Activated naive CD4-positive, alpha-beta T cell treated with anti-CD3 and anti-CD28 coated beads, Interleukin-2, amount 50 U/mL, for 72 hours (primary cell): ENCODE results near the gene GIMAP8. TPM values are rescaled to one million over a fixed set of nuclear protein-coding genes. Genes with fewer than 3 reads are reported as not detected.
"Not testable (repeated sequence)": the region's sequence is repeated elsewhere in the genome, so short reads cannot be mapped to it uniquely, and the experiment has no call there.

Experiments
- ATAC-seq, 2 donors: fragments of 150-1000 bp; cut with Tn5 transposase; 2 replicates each; pipeline ENCODE4 v1.10.0; 2021; ENCODE audit warnings: mild to moderate bottlenecking in 2 of 2, moderate library complexity in 2 of 2
- DNase-seq, 2 donors: peaks; one replicate each; pipeline ENCODE4 v3.0.0; 2021 to 2022; ENCODE audit warnings: low spot score in 2 of 2
- H3K27ac Mint-ChIP-seq, 2 donors: one replicate each; pipeline ENCODE4 v1.8.0; 2022; ENCODE audit warnings: mild to moderate bottlenecking in 2 of 2, mixed read lengths in 2 of 2
- H3K36me3 Mint-ChIP-seq, 2 donors: one replicate each; pipeline ENCODE4 v1.8.0; 2022; ENCODE audit warnings: mixed read lengths in 2 of 2
- H3K9me3 Mint-ChIP-seq, 2 donors: one replicate each; pipeline ENCODE4 v1.8.0; 2022; ENCODE audit warnings: mixed read lengths in 2 of 2
- total RNA-seq, 2 donors: library from RNA; stranded (reverse); gene quantifications; one replicate each; pipeline ENCODE4 v1.2.3, GENCODE V29; 2022

GIMAP8 gene
- total RNA-seq, 2 donors from 2014 or later, result 13.5 to 17.7 TPM

DNA sequence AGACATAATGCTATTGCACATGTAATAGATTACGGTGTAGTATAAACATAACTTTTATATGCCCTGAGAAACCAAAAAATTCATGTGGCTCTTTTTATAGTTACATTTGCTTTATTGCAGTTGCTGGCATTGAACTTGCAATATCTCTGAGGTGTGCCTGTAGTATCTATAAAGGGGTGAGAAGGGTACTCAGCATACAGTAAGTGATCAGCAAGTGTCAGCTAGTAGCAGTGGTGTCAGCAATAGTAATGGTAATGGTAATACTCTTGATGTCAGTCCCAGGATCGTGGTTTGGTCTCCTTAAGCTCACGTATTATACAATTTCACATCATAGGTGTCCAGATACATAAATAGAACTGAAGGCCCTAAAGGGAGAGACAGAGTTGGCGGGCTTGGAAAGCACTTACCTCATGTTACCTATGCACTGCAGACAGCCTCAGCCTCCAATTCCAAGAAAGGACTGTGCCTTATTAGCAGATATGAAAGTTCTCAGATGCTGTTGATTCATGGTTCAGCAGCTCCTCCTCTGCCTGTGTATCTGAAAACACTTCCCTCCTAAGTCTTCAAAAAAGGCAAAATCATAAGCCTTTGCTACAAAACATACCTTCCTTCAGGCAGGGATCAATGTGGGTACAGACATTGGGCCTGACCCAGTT, 57.6 kb downstream of the GIMAP8 start:
- DNase-seq (no peak), ATAC-seq (peak; percentile 19 to 59)
- Mint-ChIP-seq H3K27ac (peak overlapping the region; percentile 91 to 96), H3K9me3 (peaks cover 3 to 20% of the 10 kb centered on the region in 2 donors), H3K36me3 (peaks cover 0 to 30% of the 10 kb centered on the region in 2 donors)

DNA sequence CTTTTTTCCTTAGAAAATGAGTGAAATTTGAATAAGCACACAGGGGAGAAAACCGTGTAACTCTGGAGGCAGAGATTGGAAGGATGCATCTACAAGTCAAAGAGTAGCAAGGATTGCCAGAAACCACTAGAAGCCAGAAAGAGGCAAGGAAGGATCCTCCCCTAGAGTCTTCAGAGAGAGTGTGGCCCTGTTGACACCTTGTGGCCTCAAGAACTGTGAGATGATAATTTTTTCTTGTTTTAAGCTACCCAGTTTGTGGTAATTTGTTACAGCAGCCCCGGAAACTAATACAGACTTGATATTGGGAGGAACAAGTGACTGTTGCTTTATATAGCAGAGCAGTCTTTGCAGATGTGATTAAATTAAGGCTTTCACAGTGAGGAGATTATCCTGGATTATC, 60.6 kb downstream of the GIMAP8 start:
- ATAC-seq (peak in 1 of 2 donors; percentile 7), DNase-seq (no peak)
- H3K36me3 Mint-ChIP-seq, result peaks cover 10 to 39% of the 10 kb centered on the region in 2 donors
- H3K9me3 Mint-ChIP-seq, result peaks cover 3 to 20% of the 10 kb centered on the region in 2 donors
- peak overlapping the region; percentile 85 to 96 for H3K27ac Mint-ChIP-seq

DNA sequence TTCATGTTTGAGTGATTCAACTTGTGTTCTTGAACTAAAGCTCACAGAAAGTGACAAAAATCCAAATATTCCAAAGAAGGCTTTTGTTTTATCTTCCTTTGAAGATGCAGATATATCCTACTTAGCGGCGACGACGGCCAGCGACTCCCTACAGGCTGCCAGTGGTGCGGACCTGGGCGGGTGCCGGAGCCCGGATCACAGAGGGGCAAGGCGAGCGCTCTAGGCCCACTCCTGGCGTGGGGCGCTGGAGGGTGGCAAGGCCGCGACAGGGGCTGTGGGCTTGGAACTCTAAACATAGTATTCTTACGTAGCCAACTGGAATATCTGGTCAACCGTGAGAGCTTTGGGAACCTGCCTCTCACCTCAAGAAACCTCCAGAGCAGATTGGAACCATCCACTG, 63.3 kb downstream of the GIMAP8 start:
- no peak for DNase-seq
- Mint-ChIP-seq H3K27ac (peak overlapping the region; percentile 87 to 96), H3K9me3 (peaks cover 0 to 15% of the 10 kb centered on the region in 2 donors), H3K36me3 (peaks cover 19 to 53% of the 10 kb centered on the region in 2 donors)
- no peak for ATAC-seq

DNA sequence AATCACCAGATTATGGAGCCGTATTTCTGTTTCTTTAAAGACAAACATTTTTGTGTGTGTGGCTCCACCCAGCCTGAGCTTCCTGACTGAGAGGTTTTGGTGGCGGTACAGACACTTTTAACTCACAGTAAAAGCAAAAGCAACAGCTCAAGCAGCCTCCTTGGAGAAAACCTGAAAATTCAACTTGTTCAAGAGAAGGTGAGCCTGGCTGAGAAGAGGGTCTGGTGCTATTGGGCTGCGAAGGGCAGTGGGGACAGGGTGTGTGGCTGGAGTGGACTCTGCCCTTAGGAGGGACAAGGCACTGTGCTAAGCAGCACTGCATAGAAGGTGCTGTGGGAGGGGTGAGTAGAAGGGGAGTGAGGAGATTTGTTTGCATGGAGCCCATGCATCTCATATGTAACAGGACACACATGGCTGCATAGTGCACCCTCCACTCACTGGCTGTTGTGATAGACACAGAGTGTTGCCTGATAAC, 64.4 kb downstream of the GIMAP8 start, which contains the start of gene GIMAP7:
TSS of gene GIMAP7 (plus strand) at position 125 of the 475 bp plus-strand sequence. CDS start 5,103 bp downstream, outside the sequence.
- Mint-ChIP-seq H3K9me3 (peaks cover 0 to 11% of the 10 kb centered on the region in 2 donors), H3K27ac (peak within 1 kb of the TSS; percentile 87 to 96), H3K36me3 (peaks cover 23 to 52% of the 10 kb centered on the region in 2 donors)
- ATAC-seq (peak; percentile 77 to 83), DNase-seq (peak; percentile 52 to 63)

DNA sequence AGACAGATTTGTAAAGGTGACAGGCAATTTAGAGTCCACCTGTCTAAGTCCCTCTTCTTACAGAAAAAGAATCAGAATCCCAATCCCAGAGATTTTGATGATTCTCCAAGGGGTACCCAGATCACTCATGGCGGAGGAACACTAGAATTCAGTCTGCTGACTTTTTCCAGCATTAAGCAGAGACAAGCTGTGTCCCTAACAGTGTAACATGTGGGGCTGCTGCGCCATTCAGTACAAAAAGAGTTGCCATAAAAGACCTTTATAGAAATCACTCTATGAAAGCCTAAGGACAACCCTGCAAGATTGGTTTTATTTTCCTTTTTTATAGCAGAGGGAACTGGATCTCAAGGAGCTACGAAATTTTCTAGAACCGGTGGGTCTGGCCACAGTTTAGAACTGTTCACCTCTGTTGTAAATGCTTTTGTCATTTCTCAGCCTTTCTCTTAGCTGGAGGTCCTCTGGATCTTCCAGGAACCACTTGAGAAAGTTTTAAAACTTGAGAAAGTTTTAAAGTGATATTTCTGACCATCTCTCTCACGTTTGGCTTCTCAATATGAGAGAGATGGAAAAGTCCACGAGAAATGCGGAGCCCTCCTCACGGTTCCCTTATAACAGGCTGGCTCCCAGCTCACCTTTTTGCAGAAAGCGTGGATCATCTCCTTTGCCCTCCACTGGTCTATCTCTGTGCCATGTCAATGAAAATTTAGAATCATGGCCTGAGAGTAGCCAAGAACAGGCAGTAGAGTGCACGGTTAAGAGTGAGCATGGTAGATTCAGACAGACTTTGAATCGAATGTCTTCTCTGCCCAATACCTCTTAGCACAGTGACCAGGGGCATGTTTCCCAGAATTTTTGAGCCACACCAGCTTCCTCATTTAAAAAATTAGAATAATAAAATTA, 65.1 kb downstream of the GIMAP8 start:
- H3K36me3 Mint-ChIP-seq, result peaks cover 30 to 52% of the 10 kb centered on the region in 2 donors
- ATAC-seq (peak; percentile 43 to 44), DNase-seq (no peak)
- H3K9me3 Mint-ChIP-seq, result peaks cover 0 to 7% of the 10 kb centered on the region in 2 donors
- peak overlapping the region; percentile 87 to 96 for H3K27ac Mint-ChIP-seq

DNA sequence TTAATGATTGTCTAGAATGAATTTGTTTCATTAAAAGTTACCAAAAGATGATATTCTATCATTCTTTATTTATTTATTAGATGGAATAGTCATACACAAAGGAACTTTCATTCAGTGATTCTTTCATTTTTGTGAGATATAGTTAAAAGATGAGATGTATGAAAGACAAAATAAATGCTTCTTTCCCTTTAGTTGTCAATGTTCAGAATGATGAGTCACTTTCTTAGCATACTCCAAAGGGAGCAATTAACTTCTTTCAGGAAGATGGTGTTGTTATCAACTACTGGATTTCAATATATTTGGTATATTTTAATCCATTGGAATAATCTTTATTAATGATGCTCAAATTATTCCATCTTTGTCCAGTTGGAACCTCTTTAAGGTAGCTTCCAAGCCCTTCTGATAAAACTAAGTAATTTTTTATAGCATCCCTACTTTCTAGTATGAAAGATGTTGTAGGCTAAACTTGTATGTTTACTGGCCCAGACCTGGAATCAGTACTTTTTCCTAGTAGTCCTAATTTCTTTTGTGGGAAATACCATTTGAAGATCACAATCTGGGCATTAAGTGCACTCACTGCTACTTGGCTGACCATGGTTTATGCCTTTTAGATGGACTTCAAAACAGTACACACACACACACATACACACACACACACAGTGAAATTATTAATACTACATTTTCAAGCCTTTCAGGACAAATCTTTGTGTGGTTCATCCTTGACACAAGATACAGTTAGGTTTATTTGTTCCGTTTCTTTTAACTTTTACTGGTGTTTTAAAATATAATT, 66.7 kb downstream of the GIMAP8 start:
- Mint-ChIP-seq H3K27ac (peak overlapping the region; percentile 13 to 96), H3K36me3 (peaks cover 43 to 54% of the 10 kb centered on the region in 2 donors), H3K9me3 (no peaks in the 10 kb centered on the region)
- DNase-seq, result no peak
- no peak for ATAC-seq

DNA sequence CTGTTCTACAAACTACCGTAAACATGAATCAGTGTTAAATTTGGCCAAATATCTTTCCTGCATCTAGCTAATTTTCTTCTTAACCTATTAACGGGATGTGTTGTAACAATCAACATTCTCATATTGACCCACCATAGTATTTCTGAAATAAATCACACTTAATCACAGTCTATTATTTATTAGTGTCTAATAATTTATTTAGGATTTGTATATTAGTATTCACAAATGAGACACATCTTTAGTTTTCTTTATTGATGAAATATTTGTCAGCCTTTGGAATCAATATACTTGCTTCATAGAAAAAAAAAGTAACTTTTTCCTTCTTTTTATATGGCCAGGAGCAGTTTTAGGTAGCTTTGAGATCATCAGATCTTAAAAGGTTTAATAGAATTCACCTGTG, 68.9 kb downstream of the GIMAP8 start:
- H3K36me3 Mint-ChIP-seq, result peaks cover 48 to 69% of the 10 kb centered on the region in 2 donors
- peak overlapping the region; percentile 88 to 96 for H3K27ac Mint-ChIP-seq
- DNase-seq (no peak), ATAC-seq (no peak)
- H3K9me3 Mint-ChIP-seq, result no peaks in the 10 kb centered on the region

DNA sequence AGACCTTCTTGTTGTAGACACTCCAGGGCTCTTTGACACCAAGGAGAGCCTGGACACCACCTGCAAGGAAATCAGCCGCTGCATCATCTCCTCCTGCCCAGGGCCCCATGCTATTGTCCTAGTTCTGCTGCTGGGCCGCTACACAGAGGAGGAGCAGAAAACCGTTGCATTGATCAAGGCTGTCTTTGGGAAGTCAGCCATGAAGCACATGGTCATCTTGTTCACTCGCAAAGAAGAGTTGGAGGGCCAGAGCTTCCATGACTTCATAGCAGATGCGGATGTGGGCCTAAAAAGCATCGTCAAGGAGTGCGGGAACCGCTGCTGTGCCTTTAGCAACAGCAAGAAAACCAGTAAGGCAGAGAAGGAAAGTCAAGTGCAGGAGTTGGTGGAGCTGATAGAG, 69.7 kb downstream of the GIMAP8 start:
- peaks cover 46 to 71% of the 10 kb centered on the region in 2 donors for H3K36me3 Mint-ChIP-seq
- DNase-seq (peak; percentile 40 to 71), ATAC-seq (peak; percentile 46 to 69)
- peak overlapping the region; percentile 88 to 96 for H3K27ac Mint-ChIP-seq
- peaks cover 4 to 5% of the 10 kb centered on the region in 2 donors for H3K9me3 Mint-ChIP-seq

DNA sequence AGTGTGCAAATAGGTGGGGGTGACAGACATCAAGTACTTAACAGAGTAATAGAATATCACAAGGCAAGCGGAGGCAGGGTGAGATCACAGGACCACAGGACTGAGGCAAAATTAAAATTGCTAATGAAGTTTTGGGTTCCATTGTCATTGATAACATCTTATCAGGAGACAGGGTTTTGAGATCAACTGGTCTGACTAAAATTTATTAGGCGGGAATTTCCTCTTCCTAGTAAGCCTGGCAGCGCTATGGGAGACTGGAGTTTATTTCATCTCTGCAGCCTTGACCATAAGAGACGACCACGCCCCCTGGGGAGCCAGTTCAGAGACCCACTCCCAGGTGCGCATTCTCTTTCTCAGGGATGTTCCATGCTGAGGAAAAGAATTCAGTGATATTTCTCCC, 72.5 kb downstream of the GIMAP8 start:
- Mint-ChIP-seq H3K36me3 (peaks cover 54 to 78% of the 10 kb centered on the region in 2 donors), H3K9me3 (peaks cover 10 to 22% of the 10 kb centered on the region in 2 donors), H3K27ac (peak overlapping the region in 1 of 2 donors; percentile 96)
- not testable (repeated sequence) for DNase-seq, ATAC-seq

DNA sequence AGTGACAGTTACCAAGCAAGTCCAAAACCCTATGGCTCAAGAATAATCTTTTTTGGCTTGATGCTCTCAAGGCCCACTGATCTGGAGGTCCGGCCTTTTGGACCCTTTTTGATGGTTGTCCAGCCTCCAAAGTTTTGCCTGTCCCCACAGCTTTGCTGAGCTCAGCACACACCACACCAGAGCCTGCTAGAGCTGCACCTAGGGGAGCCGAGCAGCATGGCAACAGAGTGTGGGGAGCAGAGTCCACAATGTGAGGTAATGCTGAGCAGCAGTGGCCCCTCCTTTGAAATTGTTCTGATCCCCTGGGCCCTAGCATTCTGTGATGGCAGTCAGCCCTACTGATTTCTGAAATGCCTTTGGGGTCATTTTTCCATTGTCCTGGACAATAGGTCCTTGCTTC, 73.6 kb downstream of the GIMAP8 start:
- Mint-ChIP-seq H3K36me3 (peaks cover 61 to 79% of the 10 kb centered on the region in 2 donors), H3K9me3 (peaks cover 19 to 33% of the 10 kb centered on the region in 2 donors), H3K27ac (peak overlapping the region in 1 of 2 donors; percentile 96)
- DNase-seq (no peak), ATAC-seq (peak; percentile 65 to 71)

Other genes starting within 250 kb of the GIMAP8 start
- 10 to 100 TPM; 10.8 to 22.3 TPM for gene LRRC61, start 127.3 kb upstream of the GIMAP8 start, total RNA-seq
- 1 to 10 TPM; 2.3 to 5.8 TPM for gene ACTR3C, start 127.1 kb upstream of the GIMAP8 start, total RNA-seq
- under 1 TPM in 1 of 2 donors, not detected in 1; 0.12 TPM for gene RARRES2, start 109.0 kb upstream of the GIMAP8 start, total RNA-seq
- gene REPIN1, start 81.8 kb upstream of the GIMAP8 start, total RNA-seq, result 10 to 100 TPM; 57.1 to 77.4 TPM
- gene ZNF775, start 71.3 kb upstream of the GIMAP8 start, total RNA-seq, result 1 to 10 TPM; 4.4 to 5.0 TPM
- gene GIMAP7, start 64.2 kb downstream of the GIMAP8 start, total RNA-seq, result 10 to 100 TPM; 32.2 to 79.9 TPM
- gene GIMAP4, start 116.8 kb downstream of the GIMAP8 start, total RNA-seq, result 100 to 1,000 TPM; 202 to 336 TPM
- gene GIMAP6, start 181.8 kb downstream of the GIMAP8 start, total RNA-seq, result 10 to 100 TPM; 35.9 to 43.2 TPM
- 10 to 100 TPM; 47.8 to 56.5 TPM for gene GIMAP2, start 235.1 kb downstream of the GIMAP8 start, total RNA-seq